Measurements from ENCODE around the gene ZDHHC17. TPM values are rescaled to one million over a fixed set of nuclear protein-coding genes. Genes with fewer than 3 reads are reported as not detected.

Gene ZDHHC17
- polyA plus RNA-seq, 1 donor (not counting 4 experiments of a cell fraction or from before 2014, with no cell fraction given) = 28.2 TPM

DNA sequence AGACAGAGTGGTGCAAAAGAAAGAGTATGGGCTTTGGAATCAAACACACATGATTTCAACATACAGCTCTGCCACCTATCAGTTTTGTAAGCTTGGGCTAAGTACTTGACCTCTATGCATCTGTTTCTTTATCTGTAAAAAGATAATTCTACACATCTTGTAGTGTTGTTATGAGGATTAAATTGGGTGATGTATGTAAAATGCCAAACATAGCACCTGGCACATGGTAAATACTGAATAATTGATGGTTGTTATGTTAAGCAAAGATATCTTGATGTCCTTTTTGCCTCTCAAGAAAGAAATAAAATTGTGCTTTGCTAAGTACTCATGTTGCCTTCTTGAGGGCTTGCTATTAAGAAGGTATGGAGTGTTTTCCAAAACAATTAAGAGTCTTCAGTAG, 117.2 kb downstream of the ZDHHC17 start:
- FAIRE-seq (no peak), DNase-seq (ENCODE audit: low read depth, low spot score) (no peak)
- H3K79me2 ChIP-seq (ENCODE audit: control insufficient read depth, insufficient read depth, low read length) = no peaks in the 10 kb centered on the region
- H3K4me3 ChIP-seq (ENCODE audit: control insufficient read depth in 2 of 3, extremely low read depth in 1 of 3, insufficient read depth in 2 of 3, low read depth in 1 of 3, low read length in 3 of 3) = no peak overlapping the region
- no peak overlapping the region for H3K27ac ChIP-seq (ENCODE audit: control insufficient read depth, insufficient read depth, low read length)
- no peaks in the 10 kb centered on the region for H3K9me1 ChIP-seq (ENCODE audit: control insufficient read depth, extremely low read depth, insufficient read depth, low read length)
- TF ChIP-seq EZH2 (IDR thresholded peaks at IDR 0.05; ENCODE audit: low read length) = no peak
- TF ChIP-seq, protein P1, sequence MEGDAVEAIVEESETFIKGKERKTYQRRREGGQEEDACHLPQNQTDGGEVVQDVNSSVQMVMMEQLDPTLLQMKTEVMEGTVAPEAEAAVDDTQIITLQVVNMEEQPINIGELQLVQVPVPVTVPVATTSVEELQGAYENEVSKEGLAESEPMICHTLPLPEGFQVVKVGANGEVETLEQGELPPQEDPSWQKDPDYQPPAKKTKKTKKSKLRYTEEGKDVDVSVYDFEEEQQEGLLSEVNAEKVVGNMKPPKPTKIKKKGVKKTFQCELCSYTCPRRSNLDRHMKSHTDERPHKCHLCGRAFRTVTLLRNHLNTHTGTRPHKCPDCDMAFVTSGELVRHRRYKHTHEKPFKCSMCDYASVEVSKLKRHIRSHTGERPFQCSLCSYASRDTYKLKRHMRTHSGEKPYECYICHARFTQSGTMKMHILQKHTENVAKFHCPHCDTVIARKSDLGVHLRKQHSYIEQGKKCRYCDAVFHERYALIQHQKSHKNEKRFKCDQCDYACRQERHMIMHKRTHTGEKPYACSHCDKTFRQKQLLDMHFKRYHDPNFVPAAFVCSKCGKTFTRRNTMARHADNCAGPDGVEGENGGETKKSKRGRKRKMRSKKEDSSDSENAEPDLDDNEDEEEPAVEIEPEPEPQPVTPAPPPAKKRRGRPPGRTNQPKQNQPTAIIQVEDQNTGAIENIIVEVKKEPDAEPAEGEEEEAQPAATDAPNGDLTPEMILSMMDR (optimal IDR thresholded peaks at IDR 0.05 in 1 of 3, IDR thresholded peaks at IDR 0.05 in 1 of 3, conservative IDR thresholded peaks at IDR 0.05 in 1 of 3; ENCODE audit: extremely low read depth in 1 of 3, insufficient read depth in 2 of 3, low read length in 3 of 3) = no peak
- H3K4me2 ChIP-seq (ENCODE audit: control insufficient read depth, extremely low read depth, insufficient read depth, low read depth, low read length) = no peak overlapping the region
- no peak overlapping the region for H2AFZ ChIP-seq (ENCODE audit: control insufficient read depth, low read length)
- no peaks in the 10 kb centered on the region for H4K20me1 ChIP-seq (ENCODE audit: control insufficient read depth, extremely low read depth, insufficient read depth, low read length)
- peaks cover 24% of the 10 kb centered on the region for H3K4me1 ChIP-seq (ENCODE audit: control insufficient read depth, extremely low read depth, insufficient read depth, low read length)
- no peak overlapping the region for H3K9ac ChIP-seq (ENCODE audit: control insufficient read depth, extremely low read depth, insufficient read depth, low read length)
- dilution Hi-C loops (cut with MboI; ENCODE audit: extremely low pct_ligation_motif_present, low sequenced_read_pairs) = no loop called here
- H3K27me3 ChIP-seq (ENCODE audit: control insufficient read depth, extremely low read depth, insufficient read depth, low read length) = no peaks in the 10 kb centered on the region
- H3K36me3 ChIP-seq (ENCODE audit: control insufficient read depth in 2 of 2, extremely low read depth in 1 of 2, insufficient read depth in 2 of 2, low read length in 2 of 2) = no peaks in the 10 kb centered on the region
- H3K9me3 ChIP-seq (ENCODE audit: control insufficient read depth, low read depth, low read length) = no peaks in the 10 kb centered on the region

DNA sequence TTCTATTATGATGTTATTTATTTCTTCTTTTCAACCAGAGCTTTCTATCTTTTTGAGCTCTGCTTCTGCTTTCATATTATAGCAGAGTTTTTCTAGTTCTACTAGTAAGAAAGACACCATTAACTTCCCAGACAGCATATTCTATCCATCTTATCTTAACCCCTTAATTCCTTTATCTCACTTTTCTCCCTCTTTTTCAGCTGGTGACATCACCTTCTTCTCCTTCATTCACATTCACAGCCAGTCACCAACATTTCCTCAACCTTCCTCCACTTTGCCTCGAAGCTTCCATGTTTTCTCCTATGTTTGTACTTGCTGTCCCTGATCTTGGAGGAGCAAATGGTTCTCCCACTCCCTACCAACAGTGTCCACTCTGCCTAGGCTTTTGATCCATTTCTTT, 118.5 kb downstream of the ZDHHC17 start:
- H3K9ac ChIP-seq (ENCODE audit: control insufficient read depth, extremely low read depth, insufficient read depth, low read length) = no peak overlapping the region
- H2AFZ ChIP-seq (ENCODE audit: control insufficient read depth, low read length) = no peak overlapping the region
- no peaks in the 10 kb centered on the region for H3K36me3 ChIP-seq (ENCODE audit: control insufficient read depth in 2 of 2, extremely low read depth in 1 of 2, insufficient read depth in 2 of 2, low read length in 2 of 2)
- H3K27me3 ChIP-seq (ENCODE audit: control insufficient read depth, extremely low read depth, insufficient read depth, low read length) = no peaks in the 10 kb centered on the region
- no peak overlapping the region for H3K4me3 ChIP-seq (ENCODE audit: control insufficient read depth in 2 of 3, extremely low read depth in 1 of 3, insufficient read depth in 2 of 3, low read depth in 1 of 3, low read length in 3 of 3)
- H3K4me2 ChIP-seq (ENCODE audit: control insufficient read depth, extremely low read depth, insufficient read depth, low read depth, low read length) = no peak overlapping the region
- dilution Hi-C loops (cut with MboI; ENCODE audit: extremely low pct_ligation_motif_present, low sequenced_read_pairs) = no loop called here
- no peak for DNase-seq (ENCODE audit: low read depth, low spot score)
- H3K79me2 ChIP-seq (ENCODE audit: control insufficient read depth, insufficient read depth, low read length) = no peaks in the 10 kb centered on the region
- no peak for FAIRE-seq
- H3K4me1 ChIP-seq (ENCODE audit: control insufficient read depth, extremely low read depth, insufficient read depth, low read length) = peaks cover 11% of the 10 kb centered on the region
- H4K20me1 ChIP-seq (ENCODE audit: control insufficient read depth, extremely low read depth, insufficient read depth, low read length) = no peaks in the 10 kb centered on the region
- H3K9me3 ChIP-seq (ENCODE audit: control insufficient read depth, low read depth, low read length) = no peaks in the 10 kb centered on the region
- H3K9me1 ChIP-seq (ENCODE audit: control insufficient read depth, extremely low read depth, insufficient read depth, low read length) = no peaks in the 10 kb centered on the region
- H3K27ac ChIP-seq (ENCODE audit: control insufficient read depth, insufficient read depth, low read length) = no peak overlapping the region
- no peak for TF ChIP-seq EZH2 (IDR thresholded peaks at IDR 0.05; ENCODE audit: low read length)
- TF ChIP-seq, protein P1 (optimal IDR thresholded peaks at IDR 0.05 in 1 of 3, IDR thresholded peaks at IDR 0.05 in 1 of 3, conservative IDR thresholded peaks at IDR 0.05 in 1 of 3; ENCODE audit: extremely low read depth in 1 of 3, insufficient read depth in 2 of 3, low read length in 3 of 3) = no peak
